Thymus (tissue), 11 donors: ENCODE results near the gene TMEM44. TPM values are rescaled to one million over a fixed set of nuclear protein-coding genes. Genes with fewer than 3 reads are reported as not detected.
"Not testable (repeated sequence)": the region's sequence is repeated elsewhere in the genome, so short reads cannot be mapped to it uniquely, and the experiment has no call there.

Experiments used
- DNase-seq, 9 donors: peaks; one replicate each; pipeline ENCODE4 v3.0.0-alpha.2; 2013; ENCODE audit warnings: low spot score in 9 of 9, low read depth in 6 of 9, missing footprints in 1 of 9
- H3K27ac ChIP-seq, 2 donors: one replicate each; pipeline ENCODE4 v1.5.1; 2013; ENCODE audit warnings: control low read depth in 1 of 2, low read depth in 1 of 2, low read length in 1 of 2, mild to moderate bottlenecking in 1 of 2, moderate library complexity in 1 of 2
- H3K27me3 ChIP-seq, 2 donors: one replicate each; pipeline ENCODE4 v1.5.1; 2013; ENCODE audit warnings: low read length in 1 of 2; ENCODE audit not compliant: control insufficient read depth in 2 of 2, insufficient read depth in 1 of 2
- H3K36me3 ChIP-seq, 2 donors: one replicate each; pipeline ENCODE4 v1.5.1; 2013; ENCODE audit warnings: low read length in 1 of 2, mild to moderate bottlenecking in 1 of 2, moderate library complexity in 1 of 2; ENCODE audit not compliant: control insufficient read depth in 2 of 2, insufficient read depth in 2 of 2
- H3K4me1 ChIP-seq, 2 donors: one replicate each; pipeline ENCODE4 v1.5.1; 2013; ENCODE audit warnings: low read length in 2 of 2; ENCODE audit not compliant: control insufficient read depth in 2 of 2, insufficient read depth in 2 of 2
- H3K4me3 ChIP-seq, 2 donors: one replicate each; pipeline ENCODE4 v1.5.1; 2013; ENCODE audit warnings: low read length in 2 of 2, control low read depth in 1 of 2, mild to moderate bottlenecking in 1 of 2
- H3K9me3 ChIP-seq, 2 donors: one replicate each; pipeline ENCODE4 v1.5.1; 2013; ENCODE audit warnings: low read length in 1 of 2, mild to moderate bottlenecking in 1 of 2; ENCODE audit not compliant: control insufficient read depth in 2 of 2, insufficient read depth in 1 of 2
- WGBS: extraction: QIAGEN DNeasy Blood & Tissue Kit; methylation state at CpG from one replicate; pipeline ENCODE4 v1.1.7; 2013; 5-methylcytosine and 5-hydroxymethylcytosine counted together
- polyA plus RNA-seq: library from polyadenylated mRNA; stranded (reverse); fragments of 200-250 nt; gene quantifications from one replicate; pipeline ENCODE4 v1.2.3, GENCODE V29; 2013
- total RNA-seq: library from RNA; stranded (reverse); fragments of 120-200 nt; gene quantifications from one replicate; pipeline ENCODE4 v1.2.4, GENCODE V29; 2013
- donor health status: healthy.

The TMEM44 gene
- total and polyA plus RNA-seq, 2 donors = 2.4 to 7.1 TPM

DNA sequence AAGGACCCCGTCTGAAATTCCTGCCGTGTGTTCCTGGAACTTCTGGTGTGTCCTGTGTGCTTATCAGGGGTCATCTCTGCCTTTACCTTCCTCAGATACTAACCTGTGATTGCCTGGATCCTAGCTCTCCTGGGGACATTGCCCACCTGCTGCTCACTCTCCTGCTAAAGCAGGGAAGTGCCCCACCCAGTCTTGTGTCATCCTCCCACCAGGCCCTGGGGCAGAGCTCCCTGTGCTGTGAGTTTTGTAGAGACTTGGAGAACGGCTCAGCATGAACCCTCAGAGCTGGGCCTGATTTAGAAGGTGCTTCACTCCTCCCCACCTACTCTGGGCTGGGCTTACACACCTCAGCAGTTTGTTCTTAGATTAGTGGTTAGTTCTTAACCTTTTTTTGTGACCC is 3.8 kb upstream of the TMEM44 start:
- no peak overlapping the region for H3K4me3 ChIP-seq
- WGBS = 95% methylated on average over 3 of the region's 3 CpGs
- no peak overlapping the region for H3K27ac ChIP-seq
- H3K9me3 ChIP-seq = peaks cover 0 to 6% of the 10 kb centered on the region in 2 donors
- no peak for DNase-seq
- H3K27me3 ChIP-seq = peaks cover 0 to 5% of the 10 kb centered on the region in 2 donors
- H3K36me3 ChIP-seq = peaks cover 13 to 19% of the 10 kb centered on the region in 2 donors
- H3K4me1 ChIP-seq = peaks cover 0 to 16% of the 10 kb centered on the region in 2 donors

GRCh38 chr3:194632809-194633348 is 340 bp downstream of the TMEM44 start:
- no peaks in the 10 kb centered on the region for H3K36me3 ChIP-seq
- peaks cover 0 to 12% of the 10 kb centered on the region in 2 donors for H3K4me1 ChIP-seq
- peak overlapping the region in 1 of 2 donors; percentile 49 for H3K27ac ChIP-seq
- peak in 4 of 9 donors; percentile 4 to 28 (median 7) for DNase-seq
- H3K27me3 ChIP-seq = peaks cover 0 to 5% of the 10 kb centered on the region in 2 donors
- H3K4me3 ChIP-seq = peak overlapping the region; percentile 57 to 84
- H3K9me3 ChIP-seq = peaks cover 3 to 33% of the 10 kb centered on the region in 2 donors
- WGBS = 2% methylated on average over 56 of the region's 56 CpGs

DNA sequence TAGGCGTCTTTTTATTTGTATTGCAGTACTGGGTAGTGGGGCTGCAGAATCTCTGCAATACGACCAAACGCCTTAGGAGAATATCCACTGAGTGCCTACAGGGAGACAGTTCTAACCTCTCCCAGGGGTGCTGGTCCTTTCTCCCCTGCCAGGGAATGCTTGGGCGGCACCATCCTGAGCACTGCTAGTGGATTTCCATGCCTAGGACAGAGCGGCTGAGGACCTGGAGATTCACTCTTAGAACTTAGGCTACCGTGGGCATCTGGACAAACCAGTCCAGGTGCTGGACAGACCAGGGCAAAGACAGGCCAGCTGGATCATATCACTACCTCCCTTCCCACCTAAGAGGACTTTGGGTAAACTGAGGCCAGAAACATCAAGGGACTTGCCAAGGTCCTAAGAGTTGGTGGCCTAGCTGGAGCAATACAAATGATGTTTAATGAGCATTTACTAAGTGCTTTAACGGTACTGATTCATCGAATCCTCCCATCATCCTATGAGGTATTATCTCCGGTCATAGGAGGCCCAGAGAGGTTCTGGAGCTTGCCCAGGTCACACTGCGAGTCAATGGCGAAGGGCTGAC is 902 bp downstream of the TMEM44 start:
- 88% methylated on average over 11 of the region's 11 CpGs for WGBS
- no peak for DNase-seq
- Histone ChIP-seq H3K36me3 (no peaks in the 10 kb centered on the region), H3K4me1 (peaks cover 0 to 12% of the 10 kb centered on the region in 2 donors), H3K9me3 (peaks cover 3 to 33% of the 10 kb centered on the region in 2 donors), H3K27me3 (peaks cover 0 to 5% of the 10 kb centered on the region in 2 donors), H3K27ac (no peak overlapping the region), H3K4me3 (peak overlapping the region; percentile 57 to 84)

DNA sequence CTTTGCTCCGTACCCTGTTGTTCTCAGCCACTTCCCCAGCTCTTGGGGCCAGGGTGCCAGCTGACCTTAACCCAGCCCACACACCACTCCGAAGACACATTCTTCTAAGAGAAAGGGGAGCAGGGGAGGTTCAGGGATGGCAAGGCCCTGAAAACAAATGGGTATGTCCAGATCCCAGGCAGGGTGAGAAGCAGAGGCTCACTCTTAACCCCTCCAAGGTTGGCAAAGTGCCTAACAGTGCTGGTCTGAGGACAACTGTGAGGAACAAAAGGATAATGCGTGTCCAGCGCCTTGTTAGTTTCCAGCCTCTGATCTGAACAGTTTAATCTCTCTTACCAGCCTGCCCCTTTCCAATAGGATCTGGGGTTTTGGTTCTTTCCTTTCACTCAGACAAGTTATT is 1.5 kb downstream of the TMEM44 start:
- Histone ChIP-seq H3K27ac (no peak overlapping the region), H3K27me3 (peaks cover 0 to 5% of the 10 kb centered on the region in 2 donors), H3K4me3 (no peak overlapping the region), H3K4me1 (peaks cover 0 to 12% of the 10 kb centered on the region in 2 donors), H3K36me3 (no peaks in the 10 kb centered on the region), H3K9me3 (peaks cover 3 to 33% of the 10 kb centered on the region in 2 donors)
- DNase-seq = no peak
- 100% methylated on average over 4 of the region's 4 CpGs for WGBS

DNA sequence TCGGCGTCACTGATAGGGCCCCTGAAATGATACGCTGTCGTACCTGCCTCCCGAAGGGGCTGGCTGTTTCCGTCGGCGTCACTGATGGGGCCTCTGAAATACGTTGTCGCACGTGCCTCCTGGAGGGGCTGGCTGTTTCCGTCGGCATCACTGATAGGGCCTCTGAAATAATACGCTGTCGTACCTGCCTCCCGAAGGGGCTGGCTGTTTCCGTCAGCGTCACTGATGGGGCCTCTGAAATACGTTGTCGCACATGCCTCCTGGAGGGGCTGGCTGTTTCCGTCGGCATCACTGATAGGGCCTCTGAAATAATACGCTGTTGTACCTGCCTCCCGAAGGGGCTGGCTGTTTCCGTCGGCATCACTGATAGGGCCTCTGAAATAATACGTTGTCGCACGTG is 2.5 kb downstream of the TMEM44 start:
- DNase-seq, H3K4me3 ChIP-seq, H3K36me3 ChIP-seq, H3K27ac ChIP-seq, H3K27me3 ChIP-seq: not testable (repeated sequence)
- Histone ChIP-seq H3K4me1 (peaks cover 0 to 12% of the 10 kb centered on the region in 2 donors), H3K9me3 (peaks cover 3 to 33% of the 10 kb centered on the region in 2 donors)
- 94% methylated on average over 27 of the region's 29 CpGs for WGBS

DNA sequence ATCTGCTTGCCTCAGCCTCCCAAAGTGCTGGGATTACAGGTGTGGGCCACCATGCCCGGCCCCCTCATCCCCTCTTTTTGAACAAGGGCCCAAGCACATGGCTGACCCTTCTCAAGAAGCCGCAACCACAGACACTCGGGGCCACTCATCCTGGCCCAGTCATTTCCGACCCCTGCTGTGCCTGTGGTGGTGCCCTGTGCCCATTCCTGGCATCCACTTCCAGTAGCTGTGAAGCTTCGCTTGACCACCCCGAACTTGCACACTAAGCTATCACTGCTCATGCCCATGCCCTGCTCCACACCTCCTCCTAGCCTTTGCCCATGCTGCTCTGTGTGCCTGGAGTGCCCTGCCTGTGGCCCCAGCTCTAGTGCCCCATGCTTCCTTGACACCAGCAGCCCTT is 8.3 kb downstream of the TMEM44 start:
- Histone ChIP-seq H3K27ac (no peak overlapping the region), H3K4me1 (no peaks in the 10 kb centered on the region), H3K4me3 (no peak overlapping the region), H3K36me3 (peaks cover 6 to 7% of the 10 kb centered on the region in 2 donors), H3K27me3 (no peaks in the 10 kb centered on the region), H3K9me3 (peaks cover 3 to 10% of the 10 kb centered on the region in 2 donors)
- WGBS = 99% methylated on average over 6 of the region's 6 CpGs
- DNase-seq = no peak

DNA sequence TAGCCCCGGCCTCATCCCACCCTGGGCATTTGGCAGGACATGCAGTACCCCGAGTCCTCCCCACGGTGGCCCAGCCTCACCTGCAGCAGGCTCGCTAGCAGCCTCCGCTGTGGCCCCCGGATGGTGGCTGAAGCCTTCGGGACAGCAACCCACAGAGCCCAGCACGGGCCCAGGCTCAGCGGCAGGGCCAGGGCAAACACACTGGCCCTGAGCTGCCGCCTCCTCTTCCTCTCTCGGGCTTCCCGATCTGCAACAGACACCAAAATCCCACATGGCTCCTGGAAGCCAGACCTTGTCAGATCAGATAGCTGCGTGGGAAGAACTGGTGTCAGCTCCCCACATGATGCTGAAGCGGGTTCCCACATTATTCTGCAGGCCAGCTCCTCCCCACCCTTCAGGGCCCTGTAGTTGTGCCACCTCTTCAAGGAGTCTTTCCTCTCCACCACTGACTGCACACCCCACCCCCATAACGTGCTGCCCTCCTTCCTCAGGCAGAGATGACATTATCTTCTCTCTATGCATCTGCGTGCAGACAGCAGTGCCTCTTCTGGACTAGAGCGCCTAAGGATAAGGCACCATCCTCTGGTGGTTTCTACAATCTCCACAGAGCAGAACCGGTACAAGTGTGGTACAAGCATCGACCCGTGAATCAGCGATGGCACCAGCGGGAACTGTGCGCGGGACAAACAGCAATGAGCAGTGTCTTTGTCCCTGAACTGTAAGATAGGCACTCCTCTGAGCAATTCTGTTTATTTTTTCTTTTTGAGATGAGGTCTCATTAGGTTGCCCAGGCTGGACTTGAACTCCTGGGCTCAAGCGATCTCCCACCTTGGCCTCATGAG is 9.5 kb downstream of the TMEM44 start:
- Histone ChIP-seq H3K27ac (no peak overlapping the region), H3K27me3 (no peaks in the 10 kb centered on the region), H3K9me3 (no peaks in the 10 kb centered on the region), H3K36me3 (peaks cover 6 to 7% of the 10 kb centered on the region in 2 donors), H3K4me1 (no peaks in the 10 kb centered on the region), H3K4me3 (no peak overlapping the region)
- no peak for DNase-seq
- WGBS = 96% methylated on average over 25 of the region's 25 CpGs

DNA sequence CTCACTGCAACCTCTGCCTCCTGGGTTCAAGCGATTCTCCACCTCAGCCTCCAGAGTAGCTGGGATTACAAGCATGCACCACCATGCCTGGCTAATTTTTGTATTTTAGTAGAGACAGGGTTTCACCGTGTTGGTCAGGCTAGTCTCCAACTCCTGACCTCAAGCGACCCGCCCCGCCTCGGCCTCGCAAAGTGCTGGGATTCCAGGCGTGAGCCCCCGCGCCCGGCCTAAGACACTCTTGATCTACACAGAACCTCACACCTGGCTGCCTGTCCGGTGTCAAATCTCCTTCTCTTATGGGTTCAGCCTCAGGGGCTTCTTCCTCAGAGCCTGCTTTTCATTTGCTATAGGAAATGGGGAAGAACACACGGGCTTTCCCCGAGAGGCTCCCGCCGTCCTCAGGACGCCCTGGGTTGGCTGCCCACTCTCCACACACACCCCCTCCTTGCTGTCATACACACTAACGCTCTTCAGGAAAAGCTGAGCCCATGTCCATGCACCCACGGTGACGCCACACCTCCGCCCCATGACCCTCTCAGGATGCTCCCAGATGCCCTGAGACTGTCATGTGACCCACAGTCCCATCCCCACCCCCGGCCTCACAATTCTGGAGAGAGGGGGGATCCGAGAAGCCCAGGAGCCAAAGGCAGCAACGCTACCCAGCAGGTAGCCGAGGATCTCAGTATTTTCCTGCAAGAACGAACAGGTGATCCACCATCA is 10.4 kb downstream of the TMEM44 start:
- Histone ChIP-seq H3K27me3 (no peaks in the 10 kb centered on the region), H3K27ac (no peak overlapping the region), H3K36me3 (peaks cover 6 to 7% of the 10 kb centered on the region in 2 donors), H3K4me3 (no peak overlapping the region), H3K4me1 (no peaks in the 10 kb centered on the region), H3K9me3 (no peaks in the 10 kb centered on the region)
- DNase-seq = no peak
- 96% methylated on average over 26 of the region's 26 CpGs for WGBS
